Stimulated activated CD4-positive, alpha-beta T cell treated with anti-CD3 and anti-CD28 coated beads, TNF-alpha, amount 100 ng/mL, for 1 hour (primary cell): Measurements from ENCODE around the gene KCNG2.

Experiments
- DNase-seq, 3 donors: peaks; one replicate each; pipeline ENCODE4 v3.0.0-alpha.2; 2020; ENCODE audit warnings: low read depth in 3 of 3, low spot score in 1 of 3

KCNG2 gene

GRCh38 chr18:79937103-79937860, 139.5 kb downstream of the KCNG2 start:
- DNase-seq = no peak

- no peak for DNase-seq
Observed at GRCh38 chr18:79938196-79938595, 140.5 kb downstream of the KCNG2 start.

- DNase-seq = no peak
Observed at GRCh38 chr18:79939096-79939495, 141.4 kb downstream of the KCNG2 start.

GRCh38 chr18:79940126-79940813, 142.5 kb downstream of the KCNG2 start:
- no peak for DNase-seq

GRCh38 chr18:79940814-79941472, 143.2 kb downstream of the KCNG2 start:
- no peak for DNase-seq

- DNase-seq = no peak
Observed at GRCh38 chr18:79941473-79942119, 143.9 kb downstream of the KCNG2 start.

GRCh38 chr18:79942211-79942610, 144.5 kb downstream of the KCNG2 start:
- no peak for DNase-seq

GRCh38 chr18:79942786-79943607, 145.3 kb downstream of the KCNG2 start:
- no peak for DNase-seq

GRCh38 chr18:79943608-79944125, 145.9 kb downstream of the KCNG2 start:
- DNase-seq = no peak

GRCh38 chr18:79944126-79944731, 146.5 kb downstream of the KCNG2 start:
- no peak for DNase-seq

- no peak for DNase-seq
Observed at GRCh38 chr18:79944746-79945117, 147.0 kb downstream of the KCNG2 start.

GRCh38 chr18:79945118-79946042, 147.6 kb downstream of the KCNG2 start:
- no peak for DNase-seq

- DNase-seq = no peak
Observed at GRCh38 chr18:79947054-79947755, 149.5 kb downstream of the KCNG2 start.

GRCh38 chr18:79947881-79948610, 150.3 kb downstream of the KCNG2 start:
- DNase-seq = no peak

GRCh38 chr18:79948719-79949411, 151.1 kb downstream of the KCNG2 start:
- no peak for DNase-seq
